Fibroblast of skin of right biceps (primary cell): ENCODE measurements around the gene STYXL1.
"Not testable (repeated sequence)": the region's sequence is repeated elsewhere in the genome, so short reads cannot be mapped to it uniquely, and the experiment has no call there.

Experiments
- DNase-seq: peaks from one replicate; pipeline ENCODE4 v3.0.0-alpha.2; 2013

STYXL1 gene

GRCh38 chr7:76023002-76023401 lies 24.8 kb downstream of the STYXL1 start:
- no peak for DNase-seq

- DNase-seq = no peak
Observed at GRCh38 chr7:76022026-76022780, 25.6 kb downstream of the STYXL1 start.

GRCh38 chr7:76020031-76020714 lies 27.6 kb downstream of the STYXL1 start:
- DNase-seq = peak; percentile 52

GRCh38 chr7:76018520-76018919 lies 29.3 kb downstream of the STYXL1 start:
- DNase-seq = not testable (repeated sequence)

GRCh38 chr7:76016191-76016947 lies 31.4 kb downstream of the STYXL1 start:
- peak; percentile 11 for DNase-seq

GRCh38 chr7:76011442-76011861 lies 36.3 kb downstream of the STYXL1 start:
- peak; percentile 53 for DNase-seq

- no peak for DNase-seq
Observed at GRCh38 chr7:76009672-76010600, 37.9 kb downstream of the STYXL1 start.

- DNase-seq = no peak
Observed at GRCh38 chr7:76008156-76008687, 39.6 kb downstream of the STYXL1 start.

GRCh38 chr7:76005004-76005403 lies 42.8 kb downstream of the STYXL1 start:
- not testable (repeated sequence) for DNase-seq

GRCh38 chr7:76003351-76003750 lies 44.4 kb downstream of the STYXL1 start:
- DNase-seq = no peak

GRCh38 chr7:76002822-76003221 lies 45.0 kb downstream of the STYXL1 start:
- no peak for DNase-seq

- DNase-seq = no peak
Observed at GRCh38 chr7:76002139-76002538, 45.7 kb downstream of the STYXL1 start.

GRCh38 chr7:76000566-76000965 lies 47.2 kb downstream of the STYXL1 start:
- DNase-seq = no peak

GRCh38 chr7:75998038-75998437 lies 49.8 kb downstream of the STYXL1 start:
- no peak for DNase-seq

GRCh38 chr7:75996476-75996875 lies 51.3 kb downstream of the STYXL1 start:
- DNase-seq = no peak

GRCh38 chr7:75995996-75996395 lies 51.8 kb downstream of the STYXL1 start:
- no peak for DNase-seq

- DNase-seq = no peak
Observed at GRCh38 chr7:75995052-75995471, 52.7 kb downstream of the STYXL1 start.

- DNase-seq = peak; percentile 91
Observed at GRCh38 chr7:75994388-75995051, 53.3 kb downstream of the STYXL1 start, which contains the start of gene TMEM120A. Gene TMEM120A, minus strand, starts transcription at chr7:75994595. Its CDS starts 25 bp downstream, at chr7:75994570.

- peak; percentile 40 for DNase-seq
Observed at GRCh38 chr7:75993689-75994387, 54.0 kb downstream of the STYXL1 start.

- no peak for DNase-seq
Observed at GRCh38 chr7:75992083-75992755, 55.6 kb downstream of the STYXL1 start.
